Hematopoietic multipotent progenitor cell treated with erythropoietin and hydrocortisone succinate and interleukin-3 and kit ligand, for 17 days (in vitro differentiated cells): ENCODE results near the gene DUS1L.
"Not testable (repeated sequence)": the region's sequence is repeated elsewhere in the genome, so short reads cannot be mapped to it uniquely, and the experiment has no call there.

Experiments
- DNase-seq: peaks from one replicate; pipeline ENCODE4 v3.0.0-alpha.2; 2015; ENCODE audit warnings: low spot score

Gene DUS1L

DNA sequence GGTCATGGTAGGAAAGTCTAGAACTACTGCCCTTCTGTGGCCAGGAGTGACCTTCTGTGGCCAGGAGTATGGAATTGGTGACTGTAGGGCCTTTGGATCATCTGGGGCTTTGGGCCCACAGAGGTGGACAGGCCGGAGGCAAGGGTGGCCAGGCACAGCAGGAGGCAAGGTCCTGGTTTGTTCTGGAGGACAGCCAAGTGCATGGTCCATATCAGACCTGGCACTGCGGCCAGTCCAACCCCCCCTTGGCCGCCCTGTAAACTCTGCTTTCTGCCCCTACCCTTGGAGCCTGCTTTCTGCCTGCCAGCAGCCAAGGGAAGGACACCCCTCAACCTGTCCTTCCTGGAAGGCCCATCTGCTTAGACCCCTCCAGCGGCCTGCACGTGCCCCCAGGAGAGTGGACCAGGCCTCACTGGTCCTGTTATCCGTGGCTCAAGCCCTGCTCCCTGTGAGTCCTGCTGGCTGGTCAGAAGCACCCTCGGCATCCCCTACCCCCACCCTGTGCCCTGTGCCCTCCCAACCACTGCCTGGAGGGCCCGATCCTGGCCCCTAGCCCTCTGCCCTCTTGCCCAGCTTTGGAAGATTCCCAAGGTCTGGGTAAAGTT is 25.8 kb downstream of the DUS1L start:
- DNase-seq = no peak

DNA sequence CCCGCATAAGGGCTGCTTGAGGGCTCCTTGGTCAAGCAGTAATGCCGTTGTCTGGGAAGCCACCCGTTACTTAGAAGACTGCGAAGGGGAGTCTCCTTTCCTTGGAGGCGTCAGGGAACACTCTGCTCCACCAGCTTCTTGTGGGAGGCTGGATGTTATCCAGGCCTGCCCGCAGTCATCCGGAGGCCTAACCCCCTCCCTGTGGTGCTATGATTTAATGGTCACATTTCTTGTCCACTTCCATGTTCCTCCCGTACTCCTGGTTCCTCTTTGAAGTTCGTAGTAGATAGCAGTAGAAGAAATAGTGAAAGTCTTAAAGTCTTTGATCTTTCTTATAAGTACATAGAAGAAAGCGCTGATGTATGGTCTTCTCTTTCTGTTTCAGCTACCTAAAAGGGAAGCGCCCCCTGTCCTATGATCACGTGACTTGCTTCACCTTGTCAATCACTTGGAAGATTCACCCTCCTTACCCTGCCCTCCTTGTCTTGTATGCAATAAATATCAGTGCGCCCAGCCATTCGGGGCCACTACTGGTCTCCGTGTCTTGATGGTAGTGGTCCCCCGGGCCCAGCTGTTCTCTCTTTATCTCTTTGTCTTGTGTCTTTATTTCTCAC is 26.7 kb downstream of the DUS1L start:
- DNase-seq = not testable (repeated sequence)

DNA sequence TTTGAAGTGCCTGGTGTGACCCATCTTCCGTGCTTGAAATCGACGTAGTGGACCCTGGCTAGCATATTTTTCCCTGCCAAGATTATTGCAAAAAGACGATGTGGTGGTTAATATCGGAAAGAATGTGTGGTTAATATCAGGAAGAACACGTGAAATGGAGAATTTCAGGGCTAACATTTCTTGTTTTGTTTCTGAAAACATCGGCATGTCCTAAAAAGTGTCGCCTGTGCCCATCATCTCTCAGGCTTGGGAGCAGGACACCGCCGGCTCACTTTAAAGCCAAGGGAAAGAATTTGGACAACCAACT is 27.8 kb downstream of the DUS1L start:
- no peak for DNase-seq

GRCh38 chr17:82037092-82037888 is 28.3 kb downstream of the DUS1L start, which contains the start of gene DCXR:
Gene DCXR, minus strand, starts transcription at chr17:82037697. Its CDS starts 15 bp downstream, at chr17:82037682.
- peak; percentile 92 for DNase-seq

DNA sequence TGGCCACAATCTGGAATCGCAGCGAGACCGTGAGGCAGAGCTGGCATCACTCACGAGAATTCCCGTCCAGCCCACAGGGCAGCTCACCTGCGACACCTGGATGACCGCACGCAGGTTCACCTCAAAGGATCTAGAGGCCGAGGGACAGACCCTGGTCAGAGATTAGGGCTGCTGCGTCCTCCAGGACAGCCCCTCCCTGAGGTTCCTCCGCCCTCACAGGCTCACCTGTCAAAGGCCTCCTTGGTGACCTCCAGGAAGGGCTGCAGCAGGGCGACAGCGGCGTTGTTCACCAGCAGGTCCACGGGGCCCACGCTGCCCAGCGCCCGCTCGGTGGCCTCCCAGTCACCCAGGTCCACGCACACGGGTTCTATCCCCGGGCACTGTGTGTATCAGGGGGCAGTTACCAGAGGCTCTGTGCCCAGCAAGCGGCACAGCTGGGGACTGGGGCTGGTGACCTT is 28.9 kb downstream of the DUS1L start:
- no peak for DNase-seq

- no peak for DNase-seq
Observed at GRCh38 chr17:82035956-82036633, 29.5 kb downstream of the DUS1L start.

- DNase-seq = no peak
Observed at GRCh38 chr17:82035488-82035887, 30.1 kb downstream of the DUS1L start.

DNA sequence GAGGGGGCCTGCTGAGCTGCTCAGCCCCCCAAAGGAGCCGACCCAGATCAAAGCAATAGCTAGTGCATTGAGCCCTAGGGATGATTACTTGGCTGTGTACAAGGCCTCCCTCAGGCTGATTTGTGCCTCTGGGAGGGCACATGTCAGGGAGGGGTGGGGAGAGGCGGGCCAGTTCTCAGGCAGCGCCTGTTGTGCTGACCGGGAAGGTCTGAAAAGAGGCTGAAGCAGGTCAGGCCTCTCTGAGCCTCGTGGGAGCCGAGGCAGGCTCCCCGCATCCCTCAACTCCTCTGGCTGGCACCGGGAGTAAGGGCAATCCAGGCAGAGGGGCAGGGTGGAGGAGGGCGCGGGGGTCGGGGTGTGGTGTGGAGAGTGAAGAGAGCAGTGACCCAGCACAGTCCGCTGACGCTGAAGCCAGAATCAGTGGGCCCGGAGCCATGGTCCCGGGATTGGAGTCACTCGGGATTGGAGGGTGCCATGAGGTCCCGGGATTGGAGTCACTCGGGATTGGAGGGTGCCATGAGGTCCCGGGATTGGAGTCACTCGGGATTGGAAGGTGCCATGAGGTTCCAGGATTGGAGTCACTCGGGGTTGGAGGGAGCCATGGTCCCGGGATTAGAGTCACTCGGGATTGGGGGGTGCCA is 31.1 kb downstream of the DUS1L start:
- no peak for DNase-seq

DNA sequence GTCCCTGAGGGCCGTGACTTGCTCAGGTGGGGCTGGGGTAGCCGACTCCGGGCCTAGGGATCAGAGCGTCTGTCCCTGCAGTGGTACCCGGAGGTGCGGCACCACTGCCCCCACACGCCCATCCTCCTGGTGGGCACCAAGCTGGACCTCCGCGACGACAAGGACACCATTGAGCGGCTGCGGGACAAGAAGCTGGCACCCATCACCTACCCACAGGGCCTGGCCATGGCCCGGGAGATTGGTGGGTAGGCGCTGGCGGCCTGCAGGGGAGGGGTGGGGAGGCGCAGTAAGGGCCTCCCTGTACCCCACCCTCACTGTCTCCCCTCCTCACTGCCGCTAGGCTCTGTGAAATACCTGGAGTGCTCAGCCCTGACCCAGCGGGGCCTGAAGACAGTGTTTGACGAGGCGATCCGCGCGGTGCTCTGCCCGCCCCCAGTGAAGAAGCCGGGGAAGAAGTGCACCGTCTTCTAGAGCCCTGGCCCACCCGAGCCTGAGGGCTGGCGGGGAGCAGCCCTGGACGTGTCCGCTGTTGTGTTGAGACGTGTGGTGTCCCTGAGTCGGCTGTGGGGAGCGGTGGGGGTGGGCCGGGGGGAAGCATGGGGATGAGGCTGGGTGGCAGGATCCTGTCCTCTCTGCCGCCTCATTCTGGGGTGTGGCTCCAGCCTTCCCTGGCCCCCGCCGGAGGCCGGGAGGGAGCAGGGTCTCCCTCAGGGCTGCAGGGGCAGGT is 32.1 kb downstream of the DUS1L start:
- DNase-seq = no peak

DNA sequence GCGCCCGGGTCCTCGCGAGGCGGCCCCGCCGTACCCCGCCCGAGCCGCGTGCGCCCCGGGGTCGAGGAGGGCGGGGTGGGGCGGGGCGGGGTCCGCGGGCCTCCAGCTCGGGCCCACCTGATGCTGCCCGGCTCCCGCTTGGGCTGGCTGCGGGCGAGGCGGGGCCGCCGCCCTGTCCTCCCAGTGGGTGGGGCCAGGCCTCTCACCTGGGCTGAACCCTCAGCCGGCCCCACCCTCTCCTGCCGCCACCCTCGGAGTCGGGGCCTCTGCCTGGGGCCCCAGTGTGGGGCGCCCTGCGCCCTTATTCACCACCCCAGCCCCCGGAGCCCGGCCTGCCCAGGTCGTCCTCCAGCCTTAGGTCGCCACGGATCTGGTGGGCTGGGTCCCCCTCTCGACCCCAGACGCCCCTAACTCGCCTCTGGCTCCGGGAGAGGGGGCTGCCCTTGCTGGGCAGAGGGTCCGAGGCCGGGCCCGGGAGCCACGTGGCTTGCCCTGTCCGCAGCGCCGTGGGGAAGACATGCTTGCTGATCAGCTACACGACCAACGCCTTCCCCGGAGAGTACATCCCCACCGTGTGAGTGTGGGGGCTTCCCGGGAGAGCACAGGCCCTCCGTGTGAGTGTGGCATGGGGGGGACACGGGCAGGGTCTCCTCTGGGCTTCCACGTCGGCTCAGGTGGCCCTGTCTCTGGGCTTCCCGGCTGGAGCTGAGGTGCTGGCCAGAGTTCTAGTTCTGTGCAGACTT is 33.5 kb downstream of the DUS1L start:
- peak; percentile 64 for DNase-seq

DNA sequence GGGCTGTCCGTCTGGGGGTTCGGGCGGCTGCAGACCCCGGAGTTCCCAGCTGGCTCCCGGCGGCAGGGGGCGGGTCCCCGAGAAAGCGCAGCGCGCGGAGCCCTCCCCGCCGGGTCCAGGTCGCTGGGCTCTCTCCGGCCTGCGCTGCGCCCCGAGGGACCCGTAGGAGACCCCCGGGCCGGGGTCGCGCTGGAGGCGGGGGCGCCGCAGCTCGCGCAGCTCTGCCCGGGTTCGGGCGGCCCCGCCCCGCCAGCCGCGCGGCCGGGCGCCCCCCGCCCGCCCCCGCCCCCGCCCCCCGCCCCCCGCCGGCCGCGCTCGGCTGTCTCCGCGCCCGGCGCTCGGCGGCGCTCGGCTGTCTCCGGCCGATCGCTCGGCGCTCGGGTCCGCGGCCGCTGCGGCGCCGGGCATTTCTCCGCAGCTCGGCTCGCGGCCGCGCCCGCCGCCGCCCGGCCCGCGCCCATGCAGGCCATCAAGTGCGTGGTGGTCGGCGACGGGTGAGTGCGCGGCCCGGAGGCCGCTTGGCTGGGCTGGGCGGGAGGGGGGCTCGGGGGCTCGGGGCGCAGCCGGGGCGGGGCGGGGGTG is 34.2 kb downstream of the DUS1L start, which contains the start of gene RAC3:
Gene RAC3, plus strand, starts transcription at position 376 of the 582 bp plus-strand sequence. Its CDS starts 84 bp downstream, at position 460.
- no peak for DNase-seq

GRCh38 chr17:82030470-82031302 is 34.9 kb downstream of the DUS1L start:
- peak; percentile 62 for DNase-seq

DNA sequence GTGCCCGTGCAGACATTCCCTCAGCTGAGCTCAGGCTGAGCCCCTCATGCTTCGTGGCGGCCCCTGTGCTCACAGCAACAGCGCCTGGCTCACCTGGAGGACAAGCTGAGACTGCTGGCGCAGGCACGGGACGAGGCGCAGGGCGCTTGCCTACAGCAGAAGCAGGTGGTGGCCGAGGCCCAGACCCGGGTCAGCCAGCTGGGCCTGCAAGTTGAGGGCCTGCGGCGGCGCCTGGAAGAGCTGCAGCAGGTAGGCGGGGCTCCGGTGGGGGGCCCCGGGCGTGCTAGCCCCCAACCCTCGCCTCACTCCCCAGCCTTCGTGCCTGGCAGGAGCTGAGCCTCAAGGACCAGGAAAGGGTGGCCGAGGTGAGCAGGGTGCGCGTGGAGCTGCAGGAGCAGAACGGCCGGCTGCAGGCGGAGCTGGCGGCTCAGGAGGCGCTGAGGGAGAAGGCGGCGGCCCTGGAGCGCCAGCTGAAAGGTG is 35.6 kb downstream of the DUS1L start:
- no peak for DNase-seq

- DNase-seq = no peak
Observed at GRCh38 chr17:82029391-82029790, 36.2 kb downstream of the DUS1L start.

DNA sequence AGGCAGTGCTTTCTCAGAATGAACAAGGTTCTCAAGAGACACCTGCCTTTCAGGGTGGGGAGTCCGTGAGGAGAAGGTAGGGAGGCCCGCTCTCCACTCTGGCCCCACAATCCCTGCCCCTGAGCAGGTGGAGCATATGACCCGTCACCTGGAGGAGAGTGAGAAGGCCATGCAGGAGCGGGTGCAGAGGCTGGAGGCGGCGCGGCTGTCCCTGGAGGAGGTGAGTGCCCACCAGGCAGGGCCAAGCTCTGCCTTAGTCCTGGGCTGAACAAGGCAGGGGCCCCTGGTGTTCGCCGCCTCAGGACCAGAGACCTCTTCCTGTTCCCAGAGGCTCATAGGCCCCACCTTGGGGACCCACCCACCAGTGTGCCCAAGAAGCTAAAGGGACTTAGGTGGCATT is 36.6 kb downstream of the DUS1L start:
- no peak for DNase-seq

GRCh38 chr17:82028246-82028645 is 37.4 kb downstream of the DUS1L start:
- no peak for DNase-seq

- no peak for DNase-seq
Observed at GRCh38 chr17:82025401-82026107, 40.0 kb downstream of the DUS1L start.

DNA sequence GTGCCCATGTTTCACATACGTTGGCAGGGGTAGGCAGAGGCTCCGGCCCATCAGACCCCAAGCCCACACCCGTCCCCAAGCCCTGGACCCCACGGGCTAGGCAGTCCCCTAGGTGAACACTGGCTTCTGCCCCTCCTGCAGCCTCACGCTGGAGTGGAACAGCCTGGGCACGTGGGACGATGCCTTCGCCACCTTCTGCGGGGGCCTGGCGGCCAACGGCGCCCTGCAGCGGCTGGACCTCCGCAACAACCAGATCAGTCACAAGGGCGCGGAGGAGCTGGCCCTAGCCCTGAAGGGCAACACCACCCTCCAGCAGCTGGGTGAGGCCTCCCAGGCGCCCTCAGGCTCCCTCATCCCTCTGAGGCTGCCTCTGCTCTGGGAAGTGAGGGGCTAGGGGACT is 40.7 kb downstream of the DUS1L start:
- no peak for DNase-seq
